Measurements from ENCODE around the gene SYT7. TPM values are rescaled to one million over a fixed set of nuclear protein-coding genes. Genes with fewer than 3 reads are reported as not detected.

SYT7 gene
- total and polyA plus RNA-seq, 2 donors (not counting 1 experiment from before 2014, with no cell fraction given) = not detected

DNA sequence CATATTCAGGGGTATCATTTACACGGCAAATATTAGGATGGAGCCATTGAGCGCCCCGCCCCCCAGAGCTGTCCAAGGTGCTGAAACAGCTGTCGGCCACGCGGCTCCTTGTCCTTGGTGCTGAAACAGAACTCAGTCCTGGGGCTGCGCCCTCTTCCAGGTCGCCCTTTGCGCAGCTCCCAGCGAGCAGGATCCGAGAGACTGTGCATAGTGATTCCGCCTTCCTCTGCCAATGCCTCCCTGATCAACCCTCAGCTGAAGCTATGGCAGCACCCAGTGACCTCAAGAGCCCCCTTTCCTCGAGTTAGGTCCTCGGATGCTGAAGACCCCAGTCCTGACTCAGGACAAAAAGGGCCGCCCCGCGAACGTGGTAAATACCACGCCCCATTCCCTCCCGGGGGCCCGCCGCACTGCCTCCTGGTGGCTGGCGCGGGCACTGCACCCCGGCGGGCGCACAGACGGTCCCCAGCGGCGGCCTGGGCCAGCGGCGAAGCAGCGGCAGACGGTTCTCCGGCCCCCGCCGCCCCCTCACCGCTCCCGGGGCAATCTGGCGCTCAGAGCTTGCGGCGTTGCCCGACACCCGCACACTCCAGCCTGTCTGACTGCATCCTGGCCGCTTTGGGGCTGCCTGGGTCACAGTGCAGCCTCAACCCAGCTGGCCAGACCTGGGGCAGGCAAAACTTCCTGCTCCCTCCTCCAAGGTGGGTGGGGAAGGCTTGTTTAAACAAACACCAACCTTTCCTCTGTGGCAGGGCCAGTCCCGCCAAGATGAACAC, 13.4 kb downstream of the SYT7 start:
- Histone ChIP-seq H3K79me2 (ENCODE audit: control insufficient read depth, insufficient read depth, low read length) (no peaks in the 10 kb centered on the region), H4K20me1 (ENCODE audit: control insufficient read depth, insufficient read depth, low read length, poor library complexity, severe bottlenecking) (no peaks in the 10 kb centered on the region), H3K4me2 (replicated peaks; ENCODE audit: low read depth, low read length, poor library complexity, severe bottlenecking) (no peak overlapping the region), H3K9me3 (ENCODE audit: control extremely low read depth in 1 of 3, control insufficient read depth in 2 of 3, insufficient read depth in 1 of 3, low read length in 2 of 3) (peaks cover 0 to 20% (median 0%) of the 10 kb centered on the region in 3 donors), H3K4me3 (ENCODE audit: control extremely low read depth in 1 of 5, extremely low read depth in 1 of 5, insufficient read depth in 1 of 5, low read depth in 2 of 5, low read length in 4 of 5) (no peak overlapping the region), H3K4me1 (ENCODE audit: control insufficient read depth in 2 of 2, insufficient read depth in 2 of 2, low read length in 2 of 2) (no peaks in the 10 kb centered on the region), H3K27ac (ENCODE audit: low read length in 2 of 2) (no peak overlapping the region), H3K36me3 (replicated peaks in 1 of 2; ENCODE audit: control extremely low read depth in 1 of 2, control insufficient read depth in 1 of 2, extremely low read depth in 1 of 2, insufficient read depth in 2 of 2, low read length in 1 of 2) (no peaks in the 10 kb centered on the region), H2AFZ (ENCODE audit: insufficient read depth, low read depth, low read length, poor library complexity, severe bottlenecking) (no peak overlapping the region), H3K9ac (ENCODE audit: low read length) (no peak overlapping the region), H3K27me3 (replicated peaks in 1 of 4; ENCODE audit: control extremely low read depth in 1 of 4, control insufficient read depth in 3 of 4, insufficient read depth in 4 of 4, low read length in 3 of 4) (peaks cover 0 to 59% (median 19%) of the 10 kb centered on the region in 4 experiments)
- ATAC-seq (ENCODE audit: low read depth) = peak; percentile 57
- ChIA-PET POLR2A (no interaction called here), CTCF (interaction anchor here (1.4 to 1.6 kb wide), 2 partner anchors 8 to 51 kb away, joined by 4 to 5 read pairs; no protein-coding TSS in a partner anchor)
- peak overlapping the region; percentile 32 for H3K27ac Mint-ChIP-seq
- TF ChIP-seq, protein P1, sequence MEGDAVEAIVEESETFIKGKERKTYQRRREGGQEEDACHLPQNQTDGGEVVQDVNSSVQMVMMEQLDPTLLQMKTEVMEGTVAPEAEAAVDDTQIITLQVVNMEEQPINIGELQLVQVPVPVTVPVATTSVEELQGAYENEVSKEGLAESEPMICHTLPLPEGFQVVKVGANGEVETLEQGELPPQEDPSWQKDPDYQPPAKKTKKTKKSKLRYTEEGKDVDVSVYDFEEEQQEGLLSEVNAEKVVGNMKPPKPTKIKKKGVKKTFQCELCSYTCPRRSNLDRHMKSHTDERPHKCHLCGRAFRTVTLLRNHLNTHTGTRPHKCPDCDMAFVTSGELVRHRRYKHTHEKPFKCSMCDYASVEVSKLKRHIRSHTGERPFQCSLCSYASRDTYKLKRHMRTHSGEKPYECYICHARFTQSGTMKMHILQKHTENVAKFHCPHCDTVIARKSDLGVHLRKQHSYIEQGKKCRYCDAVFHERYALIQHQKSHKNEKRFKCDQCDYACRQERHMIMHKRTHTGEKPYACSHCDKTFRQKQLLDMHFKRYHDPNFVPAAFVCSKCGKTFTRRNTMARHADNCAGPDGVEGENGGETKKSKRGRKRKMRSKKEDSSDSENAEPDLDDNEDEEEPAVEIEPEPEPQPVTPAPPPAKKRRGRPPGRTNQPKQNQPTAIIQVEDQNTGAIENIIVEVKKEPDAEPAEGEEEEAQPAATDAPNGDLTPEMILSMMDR (IDR thresholded peaks at IDR 0.05) = no peak
- no peak for TF ChIP-seq EZH2 (IDR thresholded peaks at IDR 0.05; ENCODE audit: borderline replicate concordance, insufficient read depth, low read depth, low read length, poor library complexity, severe bottlenecking)
- intact Hi-C loops (cut with micrococcal nuclease) = no loop called here
- peaks cover 60% of the 10 kb centered on the region for H3K27me3 Mint-ChIP-seq
- 7% methylated on average over 44 of the region's 46 CpGs for WGBS (ENCODE audit: insufficient coverage)
- DNase-seq = peak; percentile 78
- H3K4me3 Mint-ChIP-seq = no peak overlapping the region
- no peaks in the 10 kb centered on the region for H3K9me3 Mint-ChIP-seq (ENCODE audit: insufficient read depth)
- H3K4me1 Mint-ChIP-seq = no peaks in the 10 kb centered on the region
